GM10847 (cell line): ENCODE measurements around the gene WDR26.

ENCODE experiments used
- POLR2A ChIP-seq: IDR thresholded peaks from 2 replicates; pipeline ENCODE4 v1.6.1; 2011; ENCODE audit not compliant: insufficient read length; ENCODE audit errors: extremely low read depth

The WDR26 gene

DNA sequence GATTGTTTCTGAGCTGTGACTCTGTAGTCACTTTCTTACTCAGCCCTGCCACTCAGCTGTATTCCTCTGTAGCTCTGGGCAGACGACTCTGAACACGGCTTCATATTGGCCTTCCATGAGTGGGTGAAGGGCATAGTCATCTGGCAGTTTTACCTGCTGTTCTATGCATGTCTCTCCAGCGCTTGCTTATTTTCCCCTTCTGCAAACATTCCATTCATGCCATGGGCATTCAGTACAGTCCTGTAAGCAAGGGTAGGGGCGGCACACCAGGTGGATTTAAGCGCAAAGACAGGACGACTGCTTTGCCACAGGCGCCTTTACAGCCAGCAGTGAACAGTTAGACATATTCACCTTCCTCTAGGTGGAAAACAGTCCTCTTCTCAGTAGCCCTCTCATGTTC is 4.4 kb upstream of the WDR26 start:
- TF ChIP-seq POLR2A: no peak

DNA sequence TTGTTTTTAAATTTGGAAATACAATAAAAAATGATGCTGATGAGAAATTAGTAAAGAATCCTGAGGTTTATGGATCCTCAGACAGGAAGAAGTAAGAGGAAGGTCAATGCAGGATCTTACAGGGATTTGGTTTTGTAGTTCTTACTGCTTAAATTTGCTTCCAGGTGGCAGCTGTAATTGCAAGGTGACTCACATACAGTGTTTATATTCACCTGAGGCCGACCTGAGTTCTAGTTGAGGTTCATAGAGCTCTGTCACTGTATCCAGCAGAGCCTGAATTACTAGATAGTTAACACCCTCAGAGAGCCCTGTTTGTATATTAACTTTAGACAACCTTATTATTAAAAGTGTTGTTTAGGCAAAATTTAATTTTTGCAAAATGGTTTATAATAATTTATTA is 1.4 kb upstream of the WDR26 start:
- TF ChIP-seq POLR2A: no peak

DNA sequence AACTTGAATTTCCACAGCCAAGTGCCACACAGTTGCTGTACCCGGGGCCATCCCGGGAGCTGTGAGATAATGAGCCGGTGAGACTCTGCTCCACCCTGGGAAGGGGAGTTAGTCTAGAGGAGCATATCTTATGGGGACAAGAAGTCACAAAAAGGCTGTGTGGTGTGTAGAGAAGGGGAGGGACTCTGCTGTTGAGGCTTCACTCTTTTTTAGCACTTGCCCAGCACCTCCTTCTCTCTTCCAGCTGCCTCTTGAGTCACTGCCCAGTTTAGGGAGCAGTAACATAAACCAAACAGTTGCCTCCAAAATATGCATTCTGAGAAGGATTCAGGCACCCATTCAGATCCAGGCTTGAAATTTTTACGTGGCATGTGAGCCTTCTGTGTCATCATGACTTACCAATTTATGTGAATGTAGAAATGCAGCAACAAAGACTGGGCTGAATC is 744 bp upstream of the WDR26 start:
- TF ChIP-seq POLR2A: no peak

DNA sequence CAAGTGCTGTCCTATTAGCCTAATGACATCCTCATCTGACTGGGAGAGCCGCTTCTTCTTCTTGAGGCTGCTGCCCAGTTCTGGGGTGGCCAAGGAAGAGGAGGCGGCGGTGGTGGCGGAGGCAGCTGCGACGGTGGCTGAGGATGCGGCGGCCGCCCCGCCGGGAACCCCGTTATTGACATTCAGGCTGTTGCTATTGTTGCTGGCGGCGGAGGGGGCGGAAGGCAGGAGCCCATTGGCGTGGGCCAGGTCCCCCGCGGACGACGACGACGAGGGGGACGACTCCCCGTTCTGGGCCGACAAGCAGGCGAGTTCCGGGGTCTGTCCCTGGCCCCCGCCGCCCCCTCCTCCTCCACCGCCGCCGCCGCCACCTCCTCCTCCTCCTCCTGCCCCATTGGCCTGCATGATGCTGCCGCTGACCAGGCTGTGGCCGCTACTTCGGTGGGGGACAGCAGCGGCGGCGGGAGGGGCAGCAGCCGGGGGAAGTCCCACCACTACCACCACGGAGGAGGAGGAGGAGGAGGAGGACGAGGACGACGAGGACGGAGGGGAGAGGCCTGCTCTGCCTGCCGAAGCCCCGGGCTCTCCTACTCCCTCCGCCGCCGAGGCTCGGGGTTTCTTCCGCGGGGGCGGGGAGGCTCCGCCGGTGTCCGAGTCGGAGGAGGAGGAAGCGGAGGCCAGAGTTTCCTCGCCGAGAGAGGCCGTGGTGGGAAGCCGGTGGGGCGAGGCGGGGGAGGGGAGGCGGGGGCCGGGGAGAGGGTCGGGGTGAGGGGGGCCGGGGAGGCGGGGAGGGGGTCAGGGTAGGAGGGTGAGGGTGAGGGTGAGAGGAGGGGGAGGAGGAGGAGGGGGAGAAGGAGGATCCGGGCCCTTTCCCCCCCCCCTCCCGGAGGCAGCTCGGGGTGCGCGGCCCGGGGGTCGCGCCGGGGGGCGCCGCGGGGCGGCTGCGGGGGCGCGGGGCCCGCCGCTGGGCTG is 610 bp downstream of the WDR26 start:
- TF ChIP-seq POLR2A: no peak

DNA sequence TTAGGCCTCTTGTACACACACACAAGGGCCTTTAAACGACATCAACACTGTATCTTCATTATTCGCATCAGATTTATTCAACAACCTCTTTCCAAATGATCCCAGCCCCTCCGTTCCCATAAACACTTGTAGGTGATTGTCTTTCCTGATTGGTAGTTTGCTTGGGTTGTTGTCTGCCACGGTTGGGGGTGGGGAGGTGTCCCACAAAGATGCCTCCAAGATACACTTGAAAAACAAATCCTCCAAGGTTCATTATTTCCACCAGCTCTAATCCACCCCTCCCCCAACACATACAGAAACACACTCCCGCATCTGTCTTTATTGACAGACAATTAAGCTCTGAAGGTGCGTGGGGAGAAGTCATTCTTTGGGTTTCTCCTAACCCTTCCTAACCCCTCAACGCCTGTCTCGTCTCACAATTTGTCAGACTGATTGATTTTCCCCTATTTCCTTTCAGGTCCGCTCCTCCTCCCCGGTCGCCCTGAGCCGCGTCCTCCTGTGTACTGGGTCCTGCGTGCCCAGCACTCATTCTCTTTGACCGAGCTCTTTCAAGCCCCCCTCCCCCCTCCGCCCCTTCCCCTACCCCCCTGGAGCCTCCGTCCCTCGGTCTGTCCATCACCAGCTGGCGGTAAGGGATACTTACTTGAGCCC is 1.4 kb downstream of the WDR26 start:
- no peak for TF ChIP-seq POLR2A

DNA sequence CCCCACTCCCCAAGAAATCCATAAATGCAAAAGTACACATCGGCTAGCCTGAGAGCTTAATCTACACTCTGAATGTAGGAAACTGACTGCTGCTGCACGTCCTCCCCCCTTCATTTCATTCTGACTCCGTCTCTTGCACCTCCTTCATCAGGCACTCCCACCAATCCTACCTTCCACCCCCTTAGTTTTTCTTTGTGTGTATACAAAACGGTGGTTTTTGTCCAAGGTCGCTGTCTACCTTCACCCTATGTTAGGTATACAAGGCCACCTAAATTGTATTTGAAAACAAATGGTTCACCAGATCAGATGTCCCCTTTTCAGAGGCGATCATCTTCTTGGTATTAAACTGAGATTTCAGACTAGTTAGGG is 1.9 kb downstream of the WDR26 start:
- no peak for TF ChIP-seq POLR2A

DNA sequence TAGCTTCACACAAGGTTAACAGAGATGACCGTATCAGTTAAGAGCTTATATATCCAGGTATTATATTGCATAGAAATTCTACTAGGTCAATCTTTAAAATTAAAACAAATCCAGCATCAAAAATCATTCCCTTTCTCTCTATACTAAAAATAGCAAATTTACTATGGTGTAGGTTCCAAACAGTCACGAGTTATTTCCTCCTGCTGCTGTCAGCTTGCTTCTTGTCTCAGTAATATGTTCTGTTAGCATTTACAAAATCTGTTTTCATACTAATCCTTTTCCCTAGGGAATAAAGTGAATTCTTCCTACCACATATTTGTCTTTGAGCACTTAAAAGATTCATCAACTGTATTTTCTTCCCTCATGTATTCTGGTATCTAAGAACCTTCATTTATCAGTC is 2.5 kb downstream of the WDR26 start:
- no peak for TF ChIP-seq POLR2A

DNA sequence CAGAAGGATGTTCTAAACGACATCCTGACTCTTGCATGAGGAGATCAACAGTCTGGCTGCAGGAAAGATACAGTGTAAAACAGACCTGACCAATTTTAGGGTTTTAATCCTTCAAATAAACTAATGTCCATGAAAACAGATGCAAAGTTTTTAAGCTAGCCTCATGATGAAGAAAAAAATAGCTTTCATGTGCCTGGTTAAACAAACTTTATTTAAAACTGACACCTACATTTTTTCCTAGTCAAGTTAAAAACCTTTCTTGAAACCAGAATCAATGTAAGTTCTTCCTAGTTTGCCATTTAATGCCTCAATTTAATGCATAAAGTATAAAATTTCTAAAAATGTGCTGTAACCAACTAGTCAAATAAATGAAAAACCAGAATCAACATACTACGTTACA is 2.9 kb downstream of the WDR26 start:
- no peak for TF ChIP-seq POLR2A

DNA sequence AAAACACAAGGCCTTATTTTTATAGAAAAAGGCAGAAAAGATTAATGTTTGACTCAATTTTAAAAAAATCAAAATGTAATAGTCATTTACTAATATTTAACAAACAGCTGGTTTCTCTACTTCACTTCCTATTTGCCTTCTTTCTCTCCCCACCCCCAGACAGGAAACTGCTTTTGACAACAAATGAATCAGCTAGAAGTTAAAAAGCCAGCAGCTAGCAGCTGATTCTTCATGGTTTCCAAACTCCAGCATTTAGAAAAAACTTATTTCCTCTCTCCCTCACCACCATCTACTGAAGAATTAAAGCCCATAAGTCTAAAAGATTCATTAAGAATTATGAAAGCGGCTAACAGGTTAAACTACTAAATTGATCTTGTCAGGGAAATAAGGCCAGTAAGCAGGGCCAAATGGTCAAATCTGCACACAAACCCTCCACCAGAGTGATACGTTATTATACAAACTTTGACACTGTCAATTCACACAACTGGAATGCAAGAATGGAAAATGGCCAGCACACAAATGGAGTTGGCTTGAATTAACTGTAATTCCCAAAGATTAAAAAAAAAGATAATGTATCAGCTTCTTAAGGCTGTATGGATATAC is 4.0 kb downstream of the WDR26 start:
- TF ChIP-seq POLR2A: no peak

DNA sequence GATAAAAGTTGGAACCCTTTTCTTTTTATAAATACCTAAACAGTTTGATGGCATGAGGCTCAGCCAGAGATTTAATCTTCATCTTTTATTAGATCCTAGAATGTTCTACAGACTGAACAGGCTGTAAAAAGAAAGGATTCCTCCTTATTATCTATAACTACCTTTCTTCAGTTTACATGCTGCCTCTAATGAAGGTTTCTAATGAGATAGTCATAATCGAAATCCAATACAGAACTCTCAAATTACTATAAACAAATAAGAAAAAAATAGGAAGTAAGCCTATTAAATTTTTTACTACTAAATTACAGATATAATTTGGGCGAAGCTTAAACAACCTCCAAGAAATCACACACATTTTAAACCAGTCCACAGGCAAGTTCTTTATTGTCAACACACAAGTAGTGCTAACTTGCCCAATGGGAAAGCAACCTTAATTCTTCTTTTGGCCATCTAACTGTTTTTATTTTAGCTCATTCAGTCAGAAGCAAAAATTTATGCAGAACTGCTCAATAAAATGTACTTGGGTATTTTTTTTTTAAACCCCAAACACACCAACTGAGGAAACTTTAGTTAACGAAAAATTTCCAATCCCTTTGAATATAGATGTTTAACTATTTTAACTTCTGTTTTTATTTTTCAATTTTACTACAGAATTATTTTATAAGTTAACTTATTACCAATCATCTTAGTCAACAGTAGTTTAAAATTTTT is 4.8 kb downstream of the WDR26 start:
- no peak for TF ChIP-seq POLR2A

DNA sequence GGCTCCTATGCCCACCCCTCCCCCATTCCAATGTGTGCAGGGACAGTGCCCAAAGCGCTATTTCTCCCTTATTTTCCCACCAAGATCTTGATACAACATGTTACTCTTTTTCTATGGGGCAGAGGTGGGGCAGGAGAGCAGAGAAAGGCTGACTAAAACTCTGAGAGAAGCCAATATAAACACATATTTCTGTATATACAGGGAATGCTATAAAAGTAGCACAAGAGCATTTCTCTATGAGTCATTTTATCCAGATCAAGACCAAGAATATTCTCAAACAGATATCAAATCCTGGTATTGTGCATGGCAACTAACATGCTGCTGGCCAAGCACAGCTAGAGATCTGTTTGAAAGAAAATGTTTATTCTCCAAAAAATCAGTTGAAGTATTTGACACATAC is 7.3 kb downstream of the WDR26 start:
- TF ChIP-seq POLR2A: no peak

DNA sequence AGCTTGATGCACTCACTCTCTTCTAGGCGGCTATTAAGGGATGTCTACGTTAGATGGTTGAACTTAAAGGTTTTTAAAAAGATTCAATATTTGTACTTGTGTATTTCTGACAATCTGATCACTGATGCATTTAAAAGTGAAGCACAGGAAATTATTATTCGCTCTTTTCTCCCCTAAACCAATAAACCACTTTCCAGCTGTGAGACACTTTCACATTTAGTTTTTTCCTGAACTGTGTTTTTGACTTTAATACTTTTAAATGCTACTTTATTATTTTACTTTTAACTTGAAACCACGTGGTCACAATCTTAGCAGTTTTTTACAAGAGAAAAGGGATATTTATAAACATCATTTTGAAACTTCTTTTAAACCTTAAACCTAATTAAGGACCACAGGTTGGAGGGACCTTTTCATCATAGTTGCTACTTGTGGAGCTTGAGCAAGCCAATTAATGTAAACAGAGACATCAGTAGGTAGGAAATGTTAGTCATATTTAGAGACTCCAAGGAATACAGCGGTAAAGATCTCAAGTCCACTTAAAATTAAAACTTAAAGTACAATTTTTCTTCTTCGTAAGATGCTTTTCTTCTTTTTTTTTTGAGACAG is 9.2 kb downstream of the WDR26 start:
- TF ChIP-seq POLR2A: no peak

DNA sequence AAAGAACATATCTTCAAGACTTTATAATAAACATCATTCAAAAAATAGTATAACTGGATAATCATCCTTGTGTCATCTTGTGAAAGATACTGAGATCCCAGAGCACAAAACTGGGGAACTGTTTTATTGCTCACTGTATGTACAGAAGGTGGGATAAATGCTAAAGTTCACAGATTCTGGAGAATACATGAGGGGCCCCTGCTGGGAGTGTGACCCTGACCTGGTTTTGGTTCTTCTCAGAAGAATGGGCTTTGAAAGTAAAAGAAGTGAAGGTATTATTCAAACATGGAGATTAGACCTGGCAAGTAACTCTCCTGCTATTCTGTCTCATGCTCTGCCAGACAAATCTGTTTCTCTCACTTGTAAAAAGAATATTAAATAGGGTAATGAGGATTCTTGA is 14.5 kb downstream of the WDR26 start:
- TF ChIP-seq POLR2A: no peak

DNA sequence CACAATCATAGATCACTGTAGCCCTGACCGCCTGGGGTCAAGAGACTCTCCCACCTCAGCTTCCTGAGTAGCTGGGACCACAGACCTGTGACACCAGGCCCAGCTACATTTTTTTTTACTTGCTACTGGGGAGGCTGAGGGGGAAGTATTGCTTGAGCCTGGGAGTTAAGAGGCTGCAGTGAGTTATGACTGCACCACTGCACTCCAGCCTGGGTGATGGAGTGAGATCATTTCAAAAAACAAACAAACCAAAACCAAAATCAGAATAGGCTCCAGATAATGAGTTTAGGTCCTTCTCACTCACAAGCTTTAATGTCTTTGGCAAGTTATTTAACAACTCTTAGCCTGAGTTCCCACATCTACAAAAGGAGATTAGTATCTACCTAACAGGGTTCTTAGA is 22.8 kb downstream of the WDR26 start:
- no peak for TF ChIP-seq POLR2A

DNA sequence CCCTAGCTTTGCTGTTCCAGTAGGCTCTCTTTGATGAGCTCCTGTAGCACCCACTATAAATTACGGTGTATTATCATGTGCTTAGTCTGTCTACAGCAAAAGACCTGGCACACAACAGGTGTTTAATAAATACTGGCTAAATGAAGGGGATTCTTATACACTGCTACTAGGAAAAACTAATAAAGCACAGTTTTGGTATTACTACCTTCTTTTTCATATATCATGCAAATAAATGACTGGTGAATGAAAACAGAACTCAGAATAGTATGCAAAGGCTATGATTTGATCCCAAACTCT is 26.4 kb downstream of the WDR26 start:
- TF ChIP-seq POLR2A: no peak

DNA sequence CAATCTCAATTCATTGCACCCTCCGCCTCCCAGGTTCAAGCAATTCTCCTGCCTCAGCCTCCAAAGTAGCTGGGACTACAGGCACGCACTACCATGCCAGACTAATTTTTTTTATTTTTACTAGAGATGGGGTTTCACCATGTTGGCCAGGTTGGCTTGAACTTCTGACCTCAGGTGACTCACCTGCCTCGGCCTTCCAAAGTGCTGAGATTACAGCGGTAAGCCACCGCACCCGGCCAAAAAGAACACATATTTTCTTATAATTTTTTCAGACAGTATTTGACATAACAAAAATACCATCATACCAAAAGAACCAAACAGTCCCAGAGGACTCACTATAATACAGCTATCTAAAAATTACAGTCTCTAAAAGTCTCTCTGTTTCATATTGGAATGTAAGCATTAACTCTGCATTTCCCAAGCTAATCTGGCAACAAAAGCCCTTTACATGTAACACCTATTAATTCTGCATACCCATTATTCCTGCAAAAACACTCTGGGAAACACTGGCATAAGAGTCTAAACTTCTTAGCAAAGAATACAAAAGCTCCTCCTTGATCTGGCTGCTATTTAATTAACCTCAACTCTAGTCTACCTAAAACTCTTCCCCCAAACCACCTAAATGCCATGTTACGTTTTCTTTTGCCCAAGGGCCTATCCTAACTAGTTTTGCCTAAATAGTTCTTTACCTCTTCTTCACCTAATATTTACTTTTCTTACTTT is 26.9 kb downstream of the WDR26 start:
- no peak for TF ChIP-seq POLR2A
